ENCODE data around the gene SDHAF1. TPM values are rescaled to one million over a fixed set of nuclear protein-coding genes. Genes with fewer than 3 reads are reported as not detected.

The SDHAF1 gene
- total and polyA plus RNA-seq, 2 of the 8 experiments (the other 6 are each of a cell fraction or from before 2014, with no cell fraction given) = 16.0 to 21.3 TPM

DNA sequence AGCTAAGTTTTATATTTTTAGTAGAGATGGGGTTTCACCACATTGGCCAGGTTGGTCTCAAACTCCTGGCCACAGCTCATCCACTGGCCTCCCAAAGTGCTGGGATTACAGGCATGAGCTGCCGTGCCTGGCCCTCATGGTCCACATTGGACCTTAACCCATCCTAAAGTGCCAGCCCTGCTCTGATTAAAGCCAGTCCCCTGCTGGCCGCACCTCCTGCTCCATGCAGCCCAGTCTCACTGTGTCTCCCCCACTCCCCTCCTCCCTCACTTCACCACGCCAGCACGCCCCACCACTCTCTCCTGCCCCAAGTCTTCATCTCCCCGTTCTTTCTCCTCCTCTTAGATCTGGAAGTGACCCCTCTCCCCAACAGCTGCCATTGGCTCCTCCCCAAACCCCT, 16.7 kb upstream of the SDHAF1 start (continued):
- TF ChIP-seq SAP30 (IDR thresholded peaks at IDR 0.05; ENCODE audit: insufficient read depth, insufficient replicate concordance, low read length) = no peak
- no peak for TF ChIP-seq CEBPB (IDR thresholded peaks at IDR 0.05; ENCODE audit: low read depth, low read length)
- no peak for TF ChIP-seq CHD1 (IDR thresholded peaks at IDR 0.05; ENCODE audit: low read depth, low read length)
- no peak for TF ChIP-seq CREB1 (IDR thresholded peaks at IDR 0.05)
- TF ChIP-seq SIX5 (IDR thresholded peaks at IDR 0.05; ENCODE audit: low read depth, low read length) = no peak
- TF ChIP-seq SIRT6 (IDR thresholded peaks at IDR 0.05; ENCODE audit: low read length) = no peak
- no peak for TF ChIP-seq RXRA (IDR thresholded peaks at IDR 0.05; ENCODE audit: insufficient read depth, low read depth, low read length)
- no peak for TF ChIP-seq SIN3A (conservative IDR thresholded peaks at IDR 0.05 in 1 of 2, IDR thresholded peaks at IDR 0.05 in 1 of 2; ENCODE audit: low read depth in 1 of 2, low read length in 2 of 2)

Data from H1 (cell line).